HCT116 (cell line): Measurements from ENCODE around the gene ADCY1. TPM values are rescaled to one million over a fixed set of nuclear protein-coding genes. Genes with fewer than 3 reads are reported as not detected.

Experiments
- ATAC-seq: fragments of 200-7000 bp; cut with Tn5 transposase; 2 replicates; pipeline ENCODE4 v1.9.1; 2020; ENCODE audit warnings: mild to moderate bottlenecking, moderate library complexity
- BruUV-seq: library from RNA; stranded (reverse); fragments of 400-500 nt; replicated peaks from 2 replicates; lab custom pipeline; 2021; lab: Mats Ljungman, UMichigan
- CTCF ChIA-PET: fragments of 300-600 bp; sonication (Branson Sonifier 250); formaldehyde crosslinking; loops from one replicate; lab custom pipeline; 2021; ENCODE audit warnings: antibody characterized with exemption; lab: Charles Lee
- POLR2A ChIA-PET: fragments of 300-600, 350-600 bp; sonication (Branson Sonifier 250); formaldehyde crosslinking; loops from one replicate; lab custom pipeline; 2021; ENCODE audit warnings: antibody characterized with exemption; lab: Charles Lee
- RAD21 ChIA-PET, 2 experiments: fragments of 300-600 bp; sonication (Branson Sonifier 250); formaldehyde crosslinking; loops; one replicate each; lab custom pipeline; 2023; ENCODE audit warnings: low total read pairs in 2 of 2; ENCODE audit not compliant: uncharacterized antibody in 2 of 2, unreplicated experiment in 2 of 2, low non-redundant PET in 1 of 2; lab: Charles Lee
- DNase-seq: peaks from one replicate; pipeline ENCODE4 v3.0.0-alpha.2; 2010; ENCODE audit warnings: low read depth, low spot score
- H2AFZ ChIP-seq: fragments of 200-600 bp; shearing (Covaris generic), sonication (generic); 2 replicates; pipeline ENCODE4 v1.6.1; 2017; ENCODE audit warnings: low read depth, mixed run types, mixed read lengths, antibody characterized with exemption, low read length; ENCODE audit not compliant: poor library complexity, severe bottlenecking
- H3K27ac ChIP-seq: 2 replicates; pipeline ENCODE4 v1.5.1; 2012; ENCODE audit warnings: low read depth, low read length
- H3K27me3 ChIP-seq: fragments of 200-600 bp; sonication (generic); 2 replicates; pipeline ENCODE4 v1.6.1; 2016; ENCODE audit warnings: mixed run types, low read length, mixed read lengths; ENCODE audit not compliant: insufficient read depth
- H3K36me3 ChIP-seq, 2 experiments: fragments of 200-500 bp in 1 of 2; fragments of 200-600 bp in 1 of 2; sonication (Bioruptor generic) in 1 of 2; sonication (generic) in 1 of 2; 2 replicates each; pipeline versions ENCODE4 v1.5.1 to v1.6.1; 2014 to 2016; ENCODE audit warnings: low read length in 2 of 2, inconsistent platforms in 1 of 2, mixed read lengths in 1 of 2, mixed run types in 1 of 2; ENCODE audit not compliant: insufficient read depth in 2 of 2, control insufficient read depth in 1 of 2
- H3K4me1 ChIP-seq, 2 experiments: fragments of 200-600 bp in 1 of 2; sonication (generic) in 1 of 2; 2 replicates each; pipeline versions ENCODE4 v1.5.1 to v1.6.1; 2012 to 2017; ENCODE audit warnings: low read length in 2 of 2, inconsistent platforms in 1 of 2, mild to moderate bottlenecking in 1 of 2, mixed read lengths in 1 of 2, mixed run types in 1 of 2, moderate library complexity in 1 of 2; ENCODE audit not compliant: insufficient read depth in 2 of 2, control insufficient read depth in 1 of 2
- H3K4me2 ChIP-seq: fragments of 200-600 bp; sonication (generic); 2 replicates; pipeline ENCODE4 v1.6.1; 2017; ENCODE audit warnings: mixed run types, low read length, mixed read lengths
- H3K4me3 ChIP-seq, 2 experiments: fragments of 200-600 bp in 1 of 2; sonication (generic) in 1 of 2; replicated peaks in 1 of 2; 2 replicates each; pipeline ENCODE4 v1.5.1; 2011 to 2016; ENCODE audit warnings: low read length in 2 of 2, control low read depth in 1 of 2, low read depth in 1 of 2, mild to moderate bottlenecking in 1 of 2, mixed read lengths in 1 of 2, mixed run types in 1 of 2
- H3K79me2 ChIP-seq: fragments of 200-600 bp; sonication (generic); 2 replicates; pipeline ENCODE4 v1.6.1; 2017; ENCODE audit warnings: mild to moderate bottlenecking, mixed run types, low read length, moderate library complexity, mixed read lengths; ENCODE audit not compliant: insufficient read depth
- H3K9ac ChIP-seq: fragments of 200-600 bp; sonication (generic); 2 replicates; pipeline ENCODE4 v1.6.1; 2016; ENCODE audit warnings: low read length, mixed read lengths
- H3K9me2 ChIP-seq: fragments of 200-600 bp; sonication (generic), shearing (Covaris generic); 2 replicates; pipeline ENCODE4 v1.6.1; 2017; ENCODE audit warnings: mixed run types, mild to moderate bottlenecking, moderate library complexity; ENCODE audit not compliant: insufficient read depth
- H3K9me3 ChIP-seq, 2 experiments: fragments of 200-500 bp in 1 of 2; fragments of 200-600 bp in 1 of 2; sonication (Bioruptor generic) in 1 of 2; sonication (generic) in 1 of 2; 2 replicates each; pipeline ENCODE4 v1.6.1; 2014 to 2017; ENCODE audit warnings: low read length in 2 of 2, mixed read lengths in 2 of 2, inconsistent platforms in 1 of 2, low read depth in 1 of 2, mild to moderate bottlenecking in 1 of 2, mixed run types in 1 of 2, moderate library complexity in 1 of 2; ENCODE audit not compliant: control insufficient read depth in 1 of 2, insufficient read depth in 1 of 2
- H4K20me1 ChIP-seq: fragments of 200-600 bp; sonication (generic), shearing (Covaris generic); 2 replicates; pipeline ENCODE4 v1.6.1; 2017; ENCODE audit warnings: mixed run types, mild to moderate bottlenecking, moderate library complexity; ENCODE audit not compliant: insufficient read depth
- CEBPB ChIP-seq: IDR thresholded peaks from 2 replicates; pipeline ENCODE4 v1.6.1; 2012; ENCODE audit warnings: low read depth
- EZH2phosphoT487 ChIP-seq: fragments of 200-600 bp; IDR thresholded peaks from 2 replicates; pipeline ENCODE4 v1.6.1; 2018; ENCODE audit warnings: antibody characterized with exemption, borderline replicate concordance
- FOSL1 ChIP-seq: IDR thresholded peaks from 2 replicates; pipeline ENCODE4 v1.6.1; 2012; ENCODE audit warnings: low read depth
- POLR2AphosphoS5 ChIP-seq: IDR thresholded peaks from 2 replicates; pipeline ENCODE4 v1.6.1; 2011; ENCODE audit warnings: mild to moderate bottlenecking, low read depth, low read length, moderate library complexity
- RAD21 ChIP-seq: IDR thresholded peaks from 2 replicates; pipeline ENCODE4 v1.6.1; 2012; ENCODE audit warnings: low read depth, mild to moderate bottlenecking
- SP1 ChIP-seq: IDR thresholded peaks from 2 replicates; pipeline ENCODE4 v1.6.1; 2012; ENCODE audit warnings: low read depth
- TCF7L2 ChIP-seq: IDR thresholded peaks from 2 replicates; pipeline ENCODE4 v1.7.0; 2011; ENCODE audit warnings: borderline replicate concordance, inconsistent platforms; ENCODE audit not compliant: insufficient read depth, insufficient read length; ENCODE audit errors: extremely low read depth
- ZFX ChIP-seq: fragments of 450-650 bp; IDR thresholded peaks from 2 replicates; pipeline ENCODE4 v1.6.1; 2017
- intact Hi-C: fragments of 100-400 bp; cut with micrococcal nuclease; formaldehyde crosslinking; loops from 2 replicates; pipeline ENCODE4 v1.10.0; 2022
- total RNA-seq: library from RNA; stranded (reverse); gene quantifications from one replicate; pipeline ENCODE4 v1.2.1, GENCODE V29; 2021; ENCODE audit not compliant: unreplicated experiment
- TF ChIP-seq, protein P1 (sequence below): IDR thresholded peaks from 2 replicates; pipeline ENCODE4 v1.6.1; 2011; ENCODE audit warnings: mild to moderate bottlenecking, low read length, moderate library complexity; ENCODE audit not compliant: insufficient replicate concordance; ENCODE audit errors: extremely low read depth

ADCY1 gene
- total RNA-seq, 1 experiment from 2014 or later: 0.05 TPM

DNA sequence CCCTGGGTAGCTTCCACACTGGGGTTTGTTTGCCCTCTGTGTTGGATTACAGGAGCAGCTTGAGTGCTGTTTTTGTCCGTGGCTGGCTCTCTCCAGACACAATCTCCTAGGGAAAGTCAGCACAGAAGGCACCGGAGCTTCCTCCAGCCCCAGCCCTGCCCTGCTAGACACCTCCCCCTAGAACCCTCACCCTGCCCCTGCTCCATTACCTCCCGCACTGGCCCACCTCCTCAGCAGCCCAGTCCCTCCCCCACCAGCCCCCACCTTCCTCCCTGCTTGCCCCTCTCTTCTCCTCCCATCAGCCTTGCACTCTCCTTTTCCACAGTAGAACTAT is 130.5 kb downstream of the ADCY1 start:
- DNase-seq (no peak), ATAC-seq (no peak)
- Histone ChIP-seq H3K9me2 (no peaks in the 10 kb centered on the region), H3K4me2 (no peak overlapping the region), H3K9ac (no peak overlapping the region), H3K79me2 (no peaks in the 10 kb centered on the region)
- BruUV-seq: no TSS peak
- RAD21 ChIA-PET: no interaction called here
- TF ChIP-seq POLR2AphosphoS5 (no peak), CEBPB (no peak), TCF7L2 (no peak), FOSL1 (no peak), EZH2phosphoT487 (no peak), ZFX (no peak), RAD21 (no peak), SP1 (no peak)
- TF ChIP-seq, protein P1, sequence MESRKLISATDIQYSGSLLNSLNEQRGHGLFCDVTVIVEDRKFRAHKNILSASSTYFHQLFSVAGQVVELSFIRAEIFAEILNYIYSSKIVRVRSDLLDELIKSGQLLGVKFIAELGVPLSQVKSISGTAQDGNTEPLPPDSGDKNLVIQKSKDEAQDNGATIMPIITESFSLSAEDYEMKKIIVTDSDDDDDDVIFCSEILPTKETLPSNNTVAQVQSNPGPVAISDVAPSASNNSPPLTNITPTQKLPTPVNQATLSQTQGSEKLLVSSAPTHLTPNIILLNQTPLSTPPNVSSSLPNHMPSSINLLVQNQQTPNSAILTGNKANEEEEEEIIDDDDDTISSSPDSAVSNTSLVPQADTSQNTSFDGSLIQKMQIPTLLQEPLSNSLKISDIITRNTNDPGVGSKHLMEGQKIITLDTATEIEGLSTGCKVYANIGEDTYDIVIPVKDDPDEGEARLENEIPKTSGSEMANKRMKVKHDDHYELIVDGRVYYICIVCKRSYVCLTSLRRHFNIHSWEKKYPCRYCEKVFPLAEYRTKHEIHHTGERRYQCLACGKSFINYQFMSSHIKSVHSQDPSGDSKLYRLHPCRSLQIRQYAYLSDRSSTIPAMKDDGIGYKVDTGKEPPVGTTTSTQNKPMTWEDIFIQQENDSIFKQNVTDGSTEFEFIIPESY: no peak
- TF ChIP-seq, all 23 proteins: peak for 0
- CTCF ChIA-PET: no interaction called here
- Histone ChIP-seq H3K4me3 (no peak overlapping the region), H4K20me1 (no peaks in the 10 kb centered on the region), H3K27me3 (peaks cover 53% of the 10 kb centered on the region), H3K4me1 (no peaks in the 10 kb centered on the region), H3K36me3 (no peaks in the 10 kb centered on the region), H2AFZ (no peak overlapping the region), H3K9me3 (no peaks in the 10 kb centered on the region), H3K27ac (no peak overlapping the region)
- POLR2A ChIA-PET: no interaction called here
- intact Hi-C loops: loop anchor here (5.0 kb wide), 1 partner anchor 272 kb away; no protein-coding TSS in a partner anchor
